Measurements from ENCODE around the gene GATB. TPM values are rescaled to one million over a fixed set of nuclear protein-coding genes. Genes with fewer than 3 reads are reported as not detected.

Gene GATB
- total RNA-seq, 1 experiment from 2014 or later: 21.2 TPM

GRCh38 chr4:151700566-151701316, 60.1 kb downstream of the GATB start:
- Histone ChIP-seq H3K79me1 (ENCODE audit: insufficient read depth, low read depth, low read length, poor library complexity, severe bottlenecking) (no peaks in the 10 kb centered on the region), H3K4me1 (ENCODE audit: insufficient read depth, low read length) (no peaks in the 10 kb centered on the region), H3K27me3 (ENCODE audit: insufficient read depth, low read length) (no peaks in the 10 kb centered on the region), H2BK20ac (ENCODE audit: low read depth, low read length, poor library complexity, severe bottlenecking) (no peak overlapping the region), H2BK5ac (ENCODE audit: insufficient read length, low read length) (no peak overlapping the region), H3K14ac (ENCODE audit: insufficient read depth, low read length) (no peak overlapping the region), H3K23me2 (ENCODE audit: insufficient read length, low read depth, low read length, poor library complexity, severe bottlenecking) (no peaks in the 10 kb centered on the region), H2AFZ (ENCODE audit: low read length) (no peak overlapping the region), H3K27ac (ENCODE audit: insufficient read length, low read depth, low read length) (no peak overlapping the region), H3K79me2 (ENCODE audit: insufficient read depth, low read length) (no peaks in the 10 kb centered on the region), H2BK12ac (ENCODE audit: insufficient read length, low read depth, low read length) (no peak overlapping the region), H2BK15ac (ENCODE audit: low read depth, low read length) (no peak overlapping the region), H3K18ac (ENCODE audit: insufficient read length, low read depth, low read length) (no peak overlapping the region), H2AK5ac (ENCODE audit: insufficient read length, low read length) (no peak overlapping the region), H3T11ph (ENCODE audit: low read length) (no peak overlapping the region), H3K4me2 (ENCODE audit: insufficient read depth, insufficient read length, low read length) (no peak overlapping the region), H3K4ac (ENCODE audit: low read depth, low read length) (no peak overlapping the region), H2BK120ac (ENCODE audit: low read depth, low read length, poor library complexity, severe bottlenecking) (no peak overlapping the region), H3K23ac (ENCODE audit: insufficient read length, low read depth, low read length) (no peak overlapping the region), H3K56ac (ENCODE audit: insufficient read length, low read depth, low read length) (no peak overlapping the region), H3K9me3 (ENCODE audit: control insufficient read depth, low read depth, low read length) (no peaks in the 10 kb centered on the region), H4K91ac (ENCODE audit: insufficient read length, low read depth, low read length) (no peak overlapping the region), H4K8ac (replicated peaks; ENCODE audit: insufficient read length, low read depth, low read length) (no peak overlapping the region), H4K20me1 (ENCODE audit: control insufficient read depth, insufficient read depth, insufficient read length) (no peaks in the 10 kb centered on the region), H4K5ac (ENCODE audit: insufficient read length, low read depth, low read length) (no peak overlapping the region), H3K9ac (ENCODE audit: extremely low read depth, insufficient read length, low read length) (no peak overlapping the region)
- H3K4me3 Mint-ChIP-seq: no peak overlapping the region
- H3K36me3 Mint-ChIP-seq (ENCODE audit: insufficient read depth in 1 of 3, low read depth in 3 of 3): peaks cover 14 to 39% (median 33%) of the 10 kb centered on the region in 3 experiments; a peak in 6 of 7 replicates
- no CpG with 5 or more reads among the region's 16 CpGs for WGBS (ENCODE audit: extremely low coverage, insufficient read length, low lambda C conversion rate)
- no peak overlapping the region for H3K27ac Mint-ChIP-seq
- H3K4me1 Mint-ChIP-seq: no peaks in the 10 kb centered on the region
- no peak for TF ChIP-seq CTCF (conservative IDR thresholded peaks at IDR 0.05)
- no peaks in the 10 kb centered on the region for H3K27me3 Mint-ChIP-seq (ENCODE audit: low read depth)
- no peak for DNase-seq
- no peaks in the 10 kb centered on the region; a peak in 1 of 5 replicates for H3K9me3 Mint-ChIP-seq

Measured in H9 (cell line).